Measurements from ENCODE around the gene XKR8. TPM values are rescaled to one million over a fixed set of nuclear protein-coding genes. Genes with fewer than 3 reads are reported as not detected.
A peak's percentile ranks its signal among the peaks of the same experiment; 100 is the strongest.

Gene XKR8
- total RNA-seq, 1 donor from 2014 or later = 2.4 TPM

DNA sequence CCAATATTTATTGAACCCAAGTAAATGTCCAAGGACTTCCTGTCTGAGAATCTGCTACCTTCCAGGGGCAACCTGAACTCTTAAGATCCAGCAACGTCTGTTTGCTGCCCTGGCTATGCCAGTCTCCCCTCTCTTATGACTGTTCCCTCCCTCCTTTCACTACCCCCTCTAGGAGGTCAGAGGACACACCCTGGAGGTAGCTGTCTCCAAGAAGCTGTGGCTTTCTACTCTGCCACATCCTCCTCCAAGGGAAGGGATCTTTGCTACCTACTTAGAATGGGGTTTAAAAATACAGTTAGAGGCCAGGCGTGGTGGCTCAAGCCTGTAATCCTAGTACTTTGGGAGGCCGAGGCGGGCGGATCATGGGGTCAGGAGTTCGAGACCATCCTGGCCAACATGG lies 28.6 kb upstream of the XKR8 start:
- no peaks in the 10 kb centered on the region for H3K36me3 ChIP-seq (ENCODE audit: control insufficient read depth, insufficient read depth, low read length)
- no peak for DNase-seq (ENCODE audit: low read depth)
- no peak overlapping the region for H3K4me3 ChIP-seq (ENCODE audit: low read depth, low read length)
- FAIRE-seq = peak; percentile 28
- H3K27me3 ChIP-seq (ENCODE audit: control insufficient read depth, insufficient read depth, low read length) = peaks cover 4% of the 10 kb centered on the region
- TF ChIP-seq, protein P1, sequence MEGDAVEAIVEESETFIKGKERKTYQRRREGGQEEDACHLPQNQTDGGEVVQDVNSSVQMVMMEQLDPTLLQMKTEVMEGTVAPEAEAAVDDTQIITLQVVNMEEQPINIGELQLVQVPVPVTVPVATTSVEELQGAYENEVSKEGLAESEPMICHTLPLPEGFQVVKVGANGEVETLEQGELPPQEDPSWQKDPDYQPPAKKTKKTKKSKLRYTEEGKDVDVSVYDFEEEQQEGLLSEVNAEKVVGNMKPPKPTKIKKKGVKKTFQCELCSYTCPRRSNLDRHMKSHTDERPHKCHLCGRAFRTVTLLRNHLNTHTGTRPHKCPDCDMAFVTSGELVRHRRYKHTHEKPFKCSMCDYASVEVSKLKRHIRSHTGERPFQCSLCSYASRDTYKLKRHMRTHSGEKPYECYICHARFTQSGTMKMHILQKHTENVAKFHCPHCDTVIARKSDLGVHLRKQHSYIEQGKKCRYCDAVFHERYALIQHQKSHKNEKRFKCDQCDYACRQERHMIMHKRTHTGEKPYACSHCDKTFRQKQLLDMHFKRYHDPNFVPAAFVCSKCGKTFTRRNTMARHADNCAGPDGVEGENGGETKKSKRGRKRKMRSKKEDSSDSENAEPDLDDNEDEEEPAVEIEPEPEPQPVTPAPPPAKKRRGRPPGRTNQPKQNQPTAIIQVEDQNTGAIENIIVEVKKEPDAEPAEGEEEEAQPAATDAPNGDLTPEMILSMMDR (IDR thresholded peaks at IDR 0.05; ENCODE audit: insufficient read depth, low read length, severe bottlenecking) = no peak

DNA sequence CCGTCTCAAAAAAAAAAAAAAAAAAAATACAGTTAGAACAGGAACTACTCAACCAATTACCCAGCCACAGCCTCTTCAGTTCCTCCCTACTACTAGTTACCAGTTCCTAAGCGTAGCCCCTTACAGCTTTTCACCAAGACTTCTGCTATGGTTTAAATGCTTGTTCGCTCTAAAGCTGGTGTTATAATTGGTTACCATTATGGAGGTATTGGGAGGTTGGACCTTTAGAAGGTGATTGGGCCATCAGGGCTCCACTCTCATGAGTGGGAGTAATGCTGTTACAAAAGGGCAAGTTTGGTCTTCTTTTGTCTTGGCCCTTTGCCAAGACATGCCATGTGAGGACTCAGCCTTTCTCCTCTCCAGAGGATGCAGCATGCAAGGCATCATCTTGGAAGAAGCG lies 28.0 kb upstream of the XKR8 start:
- TF ChIP-seq, protein P1 (IDR thresholded peaks at IDR 0.05; ENCODE audit: insufficient read depth, low read length, severe bottlenecking) = no peak
- Histone ChIP-seq H3K36me3 (ENCODE audit: control insufficient read depth, insufficient read depth, low read length) (no peaks in the 10 kb centered on the region), H3K4me3 (ENCODE audit: low read depth, low read length) (no peak overlapping the region), H3K27me3 (ENCODE audit: control insufficient read depth, insufficient read depth, low read length) (peaks cover 4% of the 10 kb centered on the region)
- FAIRE-seq = no peak
- no peak for DNase-seq (ENCODE audit: low read depth)

DNA sequence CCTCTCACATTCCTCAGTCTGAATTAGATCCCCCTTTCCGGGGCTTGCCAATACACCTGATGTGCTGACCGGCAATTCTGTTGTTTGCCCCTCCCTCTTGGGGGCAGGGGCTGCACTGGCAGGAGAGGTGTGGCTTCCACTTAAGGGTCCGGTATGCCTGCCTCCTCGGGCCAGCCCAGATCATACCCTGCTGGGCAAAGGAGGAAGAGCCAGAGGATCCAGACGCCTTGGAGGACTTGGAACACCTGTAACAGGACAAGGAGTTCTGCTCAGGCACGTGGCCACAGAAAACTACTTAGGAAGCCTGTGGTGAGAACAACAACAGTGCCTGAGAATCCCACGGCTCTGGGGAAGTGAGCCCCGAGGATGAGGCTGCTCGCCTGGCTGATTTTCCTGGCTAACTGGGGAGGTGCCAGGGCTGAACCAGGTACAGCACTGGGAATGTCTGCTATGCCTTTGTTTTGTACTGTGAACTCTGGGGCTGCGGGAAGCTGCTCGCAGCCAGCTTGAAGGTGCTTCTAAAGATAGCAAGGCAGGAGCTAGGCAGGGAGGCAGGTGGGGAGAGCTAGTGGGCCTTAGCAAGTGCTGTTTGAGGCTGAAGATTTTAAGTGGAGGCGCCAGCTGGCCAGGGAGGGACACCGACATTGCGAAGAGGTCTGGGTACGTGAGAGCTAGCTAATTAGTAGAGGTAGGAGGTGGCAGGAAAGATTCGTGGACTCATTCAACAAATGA lies 24.8 kb upstream of the XKR8 start, which contains the start of gene SMPDL3B:
Gene SMPDL3B (plus strand): TSS at position 183 of the 732 bp plus-strand sequence. CDS start 184 bp downstream, at position 367.
- no peaks in the 10 kb centered on the region for H3K36me3 ChIP-seq (ENCODE audit: control insufficient read depth, insufficient read depth, low read length)
- TF ChIP-seq, protein P1 (IDR thresholded peaks at IDR 0.05; ENCODE audit: insufficient read depth, low read length, severe bottlenecking) = peak; percentile 10
- no peak for FAIRE-seq
- peak within 1 kb of the TSS; percentile 10 for H3K4me3 ChIP-seq (ENCODE audit: low read depth, low read length)
- peak; percentile 53 for DNase-seq (ENCODE audit: low read depth)
- H3K27me3 ChIP-seq (ENCODE audit: control insufficient read depth, insufficient read depth, low read length) = peaks cover 4% of the 10 kb centered on the region

DNA sequence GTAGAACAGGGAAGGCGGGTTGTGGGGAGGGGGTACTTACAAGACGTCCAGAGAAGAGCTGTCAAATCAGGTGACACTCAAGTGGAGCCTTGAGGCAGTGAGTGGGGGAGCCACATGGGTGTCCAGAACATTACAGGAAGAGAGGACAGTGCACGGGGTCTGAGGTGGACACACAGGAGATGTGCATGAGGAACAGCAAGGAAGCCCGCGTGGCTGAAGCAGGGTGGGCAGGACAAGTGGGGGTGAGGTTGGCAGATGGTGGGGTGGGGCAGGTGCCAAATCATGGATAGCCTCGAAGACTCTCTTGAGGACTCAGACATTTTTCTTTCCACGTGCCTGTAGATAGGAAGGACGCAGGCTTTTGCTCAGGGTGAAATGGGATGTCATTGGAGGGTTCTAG lies 24.1 kb upstream of the XKR8 start:
- H3K4me3 ChIP-seq (ENCODE audit: low read depth, low read length) = no peak overlapping the region
- no peak for DNase-seq (ENCODE audit: low read depth)
- peaks cover 4% of the 10 kb centered on the region for H3K27me3 ChIP-seq (ENCODE audit: control insufficient read depth, insufficient read depth, low read length)
- H3K36me3 ChIP-seq (ENCODE audit: control insufficient read depth, insufficient read depth, low read length) = no peaks in the 10 kb centered on the region
- TF ChIP-seq, protein P1 (IDR thresholded peaks at IDR 0.05; ENCODE audit: insufficient read depth, low read length, severe bottlenecking) = no peak
- FAIRE-seq = no peak

DNA sequence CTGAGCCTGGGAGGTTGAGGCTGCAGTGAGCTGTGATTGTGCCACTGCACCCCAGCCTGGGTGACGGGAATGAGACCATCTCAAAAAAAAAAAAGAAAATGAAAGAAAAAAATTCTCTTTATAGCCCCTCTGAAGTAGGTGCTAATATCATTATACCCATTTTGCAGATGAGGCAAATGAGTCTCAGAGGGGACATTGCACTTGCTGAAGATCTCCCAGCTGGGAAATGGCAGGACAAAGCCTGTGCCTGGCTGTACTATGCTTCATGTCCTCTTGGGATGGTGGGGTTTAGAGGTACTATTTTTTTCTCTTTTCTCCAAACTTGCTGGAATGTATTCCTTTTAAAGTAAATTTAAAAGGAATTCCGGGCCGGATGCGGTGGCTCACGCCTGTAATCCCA lies 23.4 kb upstream of the XKR8 start:
- FAIRE-seq (no peak), DNase-seq (ENCODE audit: low read depth) (no peak)
- Histone ChIP-seq H3K27me3 (ENCODE audit: control insufficient read depth, insufficient read depth, low read length) (peaks cover 4% of the 10 kb centered on the region), H3K36me3 (ENCODE audit: control insufficient read depth, insufficient read depth, low read length) (no peaks in the 10 kb centered on the region), H3K4me3 (ENCODE audit: low read depth, low read length) (no peak overlapping the region)
- TF ChIP-seq, protein P1 (IDR thresholded peaks at IDR 0.05; ENCODE audit: insufficient read depth, low read length, severe bottlenecking) = no peak

DNA sequence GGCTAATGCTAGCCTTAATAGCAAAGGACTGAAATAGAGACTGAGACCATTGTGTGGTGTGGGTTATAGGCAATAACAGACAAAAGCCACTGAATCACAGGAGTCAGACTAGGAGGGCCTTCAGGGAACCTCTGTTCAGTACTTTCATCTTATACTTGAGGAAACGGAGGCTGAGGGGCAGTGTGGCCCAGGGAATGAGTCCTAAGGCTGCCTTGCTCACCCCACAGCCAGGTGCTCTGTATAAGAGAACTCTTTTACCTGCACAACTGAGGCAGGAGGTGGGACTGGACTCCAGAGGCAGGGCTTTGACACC lies 22.3 kb upstream of the XKR8 start:
- Histone ChIP-seq H3K4me3 (ENCODE audit: low read depth, low read length) (no peak overlapping the region), H3K36me3 (ENCODE audit: control insufficient read depth, insufficient read depth, low read length) (no peaks in the 10 kb centered on the region), H3K27me3 (ENCODE audit: control insufficient read depth, insufficient read depth, low read length) (peaks cover 4% of the 10 kb centered on the region)
- DNase-seq (ENCODE audit: low read depth) (no peak), FAIRE-seq (no peak)
- TF ChIP-seq, protein P1 (IDR thresholded peaks at IDR 0.05; ENCODE audit: insufficient read depth, low read length, severe bottlenecking) = no peak

All from bronchial epithelial cell (primary cell).